GM12878 (cell line): ENCODE measurements around the gene NUMBL. TPM values are rescaled to one million over a fixed set of nuclear protein-coding genes. Genes with fewer than 3 reads are reported as not detected.

Source experiments
- ATAC-seq: fragments of 200-7000 bp; cut with Tn5 transposase; 3 replicates; pipeline ENCODE4 v1.9.1; 2020; ENCODE audit warnings: mild to moderate bottlenecking, moderate library complexity
- BruUV-seq: library from RNA; stranded (reverse); fragments of 400-500 nt; replicated peaks from 2 replicates; lab custom pipeline; 2021; lab: Mats Ljungman, UMichigan
- CTCF ChIA-PET: fragments of 300-600 bp; sonication (Branson Sonifier 250); formaldehyde crosslinking; extraction: SDS; loops from one replicate; lab custom pipeline; 2021; ENCODE audit warnings: inconsistent platforms; lab: Yijun Ruan, JAX
- POLR2A ChIA-PET: fragments of 350-600 bp; formaldehyde crosslinking; extraction: SDS; loops from one replicate; lab custom pipeline; 2021; ENCODE audit warnings: inconsistent platforms; lab: Charles Lee
- RAD21 ChIA-PET: fragments of 300-600 bp; sonication (Branson Sonifier 250); formaldehyde crosslinking; loops from one replicate; lab custom pipeline; 2023; ENCODE audit warnings: antibody characterized with exemption; ENCODE audit not compliant: unreplicated experiment; lab: Charles Lee
- SMC1A ChIA-PET: fragments of 300-600 bp; sonication (Branson Sonifier 250); formaldehyde crosslinking; loops from one replicate; lab custom pipeline; 2023; ENCODE audit not compliant: unreplicated experiment, uncharacterized antibody; lab: Charles Lee
- DNase-seq: peaks from one replicate; pipeline ENCODE4 v3.0.0-alpha.2; 2011; ENCODE audit warnings: low read depth, low spot score
- FAIRE-seq: peaks from 3 replicates; lab custom pipeline; 2011; peaks lifted over from hg19 to GRCh38; lab: Jason Lieb, UNC
- H2AFZ ChIP-seq: 2 replicates; pipeline ENCODE4 v1.6.0; 2011; ENCODE audit warnings: low read depth, low read length, control low read depth; ENCODE audit not compliant: control insufficient read depth
- H3K27ac ChIP-seq: 2 replicates; pipeline ENCODE4 v1.5.1; 2011; ENCODE audit warnings: control low read depth; ENCODE audit not compliant: control insufficient read depth, insufficient read depth
- H3K27me3 ChIP-seq, 2 experiments: replicated peaks in 1 of 2; 2 replicates each; pipeline versions ENCODE4 v1.6.0 to v1.6.1; 2011; ENCODE audit warnings: low read length in 1 of 2; ENCODE audit not compliant: control insufficient read depth in 2 of 2, insufficient read depth in 2 of 2
- H3K36me3 ChIP-seq, 2 experiments: 2 replicates each; pipeline ENCODE4 v1.5.1; 2011; ENCODE audit warnings: low read length in 1 of 2; ENCODE audit not compliant: control insufficient read depth in 2 of 2, insufficient read depth in 2 of 2
- H3K4me1 ChIP-seq: 2 replicates; pipeline ENCODE4 v1.6.1; 2011; ENCODE audit warnings: mild to moderate bottlenecking, low read length, moderate library complexity, mixed read lengths; ENCODE audit not compliant: control insufficient read depth, insufficient read depth
- H3K4me2 ChIP-seq: 2 replicates; pipeline ENCODE4 v1.6.0; 2011; ENCODE audit warnings: control low read depth; ENCODE audit not compliant: control insufficient read depth, insufficient read depth
- H3K4me3 ChIP-seq: fragments of 200-600 bp; sonication (generic); 2 replicates; pipeline ENCODE4 v1.5.1; 2016
- H3K79me2 ChIP-seq: 2 replicates; pipeline ENCODE4 v1.6.0; 2011; ENCODE audit warnings: low read length; ENCODE audit not compliant: control insufficient read depth, insufficient read depth
- H3K9ac ChIP-seq: 2 replicates; pipeline ENCODE4 v1.8.0; 2011; ENCODE audit warnings: low read length, control low read depth, mixed read lengths; ENCODE audit not compliant: control insufficient read depth, insufficient read depth
- H3K9me3 ChIP-seq: replicated peaks from 3 replicates; pipeline ENCODE4 v1.5.1; 2011; ENCODE audit warnings: mild to moderate bottlenecking, low read length; ENCODE audit not compliant: control insufficient read depth, insufficient read depth
- H4K20me1 ChIP-seq: 2 replicates; pipeline ENCODE4 v1.6.0; 2011; ENCODE audit not compliant: control insufficient read depth, insufficient read depth
- BACH1 ChIP-seq: fragments of 450-650 bp; IDR thresholded peaks from 2 replicates; pipeline ENCODE4 v1.6.1; 2017; ENCODE audit warnings: mild to moderate bottlenecking, borderline replicate concordance
- FOXK2 ChIP-seq: fragments of 450-650 bp; IDR thresholded peaks from 2 replicates; pipeline ENCODE4 v1.6.1; 2017; ENCODE audit warnings: mild to moderate bottlenecking, moderate library complexity
- IKZF2 ChIP-seq, 2 experiments: fragments of 450-650 bp; IDR thresholded peaks; 2 replicates each; pipeline ENCODE4 v1.6.1; 2017; ENCODE audit warnings: mild to moderate bottlenecking in 2 of 2, moderate library complexity in 2 of 2
- MYC ChIP-seq: IDR thresholded peaks from 2 replicates; pipeline ENCODE4 v1.6.1; 2011; ENCODE audit warnings: mild to moderate bottlenecking, low read length, moderate library complexity, inconsistent platforms; ENCODE audit not compliant: insufficient read depth, insufficient replicate concordance, insufficient read length, severe bottlenecking
- SMAD1 ChIP-seq: fragments of 450-650 bp; IDR thresholded peaks from 2 replicates; pipeline ENCODE4 v1.6.1; 2018; ENCODE audit warnings: mild to moderate bottlenecking, low read depth; ENCODE audit not compliant: partially characterized antibody
- STAT1 ChIP-seq: fragments of 450-650 bp; conservative IDR thresholded peaks from 2 replicates; pipeline ENCODE4 v1.6.1; 2014; ENCODE audit warnings: antibody characterized with exemption, mild to moderate bottlenecking
- YY1 ChIP-seq: IDR thresholded peaks from 2 replicates; pipeline ENCODE4 v1.6.1; 2011; ENCODE audit warnings: low read depth, mild to moderate bottlenecking, low read length
- WGBS: methylation state at CpG from one replicate; pipeline ENCODE4 v1.1.6; 2016; ENCODE audit warnings: low lambda C conversion rate; ENCODE audit not compliant: insufficient replicate concordance, insufficient coverage; ENCODE audit errors: missing lambda C conversion rate; 5-methylcytosine and 5-hydroxymethylcytosine counted together
- in situ Hi-C: fragments of 300-500 bp; cut with MboI; formaldehyde crosslinking; loops from 9 replicates; pipeline ENCODE4 v1.14.3; 2018; ENCODE audit warnings: mixed read lengths
- intact Hi-C: fragments of 100-400 bp; cut with micrococcal nuclease; formaldehyde crosslinking; loops from one replicate; pipeline ENCODE4 v1.14.2; 2022; ENCODE audit not compliant: unreplicated experiment
- polyA plus RNA-seq, 11 experiments: library from polyadenylated mRNA; depleted of rRNA in 4 of 11; unstranded in 6 of 11; stranded (reverse) in 5 of 11; fragments of >200 nt; fragmentation: Nextera tagmentation in 4 of 11; fragmentation: Illumina TruSeq in 1 of 11; extraction: Ambion mirVana in 4 of 11; extraction: Trizol in 1 of 11; gene quantifications; 1 replicate in 1 of 11; 2 replicates in 10 of 11; pipeline versions ENCODE4 v1.2.1 to v1.2.3, GENCODE V29; 2011 to 2016; ENCODE audit warnings: inconsistent platforms in 2 of 11, missing spikeins in 2 of 11, low read depth in 1 of 11
- total RNA-seq, 4 experiments: library from RNA; depleted of rRNA in 3 of 4; stranded (reverse); fragments of >200 nt in 3 of 4; fragmentation: Illumina TruSeq in 1 of 4; extraction: Trizol in 1 of 4; gene quantifications; 2 replicates each; pipeline versions ENCODE4 v1.2.1 to v1.2.3, GENCODE V29; 2013 to 2021
- TF ChIP-seq, protein P1 (sequence below): fragments of 450-650 bp; IDR thresholded peaks from 2 replicates; pipeline ENCODE4 v1.6.1; 2017; ENCODE audit warnings: mild to moderate bottlenecking, low read depth, inconsistent platforms; ENCODE audit not compliant: poor library complexity, severe bottlenecking
- TF ChIP-seq, protein P2 (sequence below): IDR thresholded peaks from 2 replicates; pipeline ENCODE4 v1.6.1; 2011; ENCODE audit warnings: borderline replicate concordance, low read depth, mild to moderate bottlenecking, moderate library complexity, mixed read lengths, low read length; ENCODE audit not compliant: insufficient read depth; ENCODE audit errors: extremely low read length

The NUMBL gene
- total and polyA plus RNA-seq, 10 of the 15 experiments (the other 5 are each of a cell fraction or from before 2014, with no cell fraction given): 0.16 to 9.4 (median 1.9) TPM

DNA sequence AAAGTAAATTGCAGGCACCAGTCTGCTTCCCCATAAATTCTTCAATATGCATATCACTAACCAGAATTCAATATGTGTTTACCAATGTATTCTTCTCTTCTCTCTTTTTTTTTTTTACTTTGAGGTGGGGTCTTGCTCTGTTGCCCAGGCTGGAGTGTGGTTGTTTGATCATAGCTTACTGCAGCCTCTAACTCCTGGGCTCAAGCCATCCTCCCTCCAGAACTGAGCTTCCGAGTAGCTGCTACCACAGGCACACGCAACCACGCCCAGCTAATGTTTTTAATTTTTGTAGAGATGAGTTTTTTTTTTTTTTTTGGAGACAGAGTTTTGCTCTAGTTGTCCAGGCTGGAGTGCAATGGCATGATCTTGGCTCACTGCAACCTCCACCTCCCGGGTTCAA lies 72.5 kb downstream of the NUMBL start:
- Histone ChIP-seq H3K27me3 (no peaks in the 10 kb centered on the region; a peak in 1 of 4 replicates), H3K27ac (no peak overlapping the region), H3K4me1 (peaks cover 4% of the 10 kb centered on the region; the same call in 1 of the 2 replicates), H3K4me2 (no peak overlapping the region), H3K79me2 (no peaks in the 10 kb centered on the region), H2AFZ (no peak overlapping the region), H4K20me1 (no peaks in the 10 kb centered on the region), H3K9me3 (no peaks in the 10 kb centered on the region; the same call in 2 of the 3 replicates), H3K36me3 (no peaks in the 10 kb centered on the region), H3K4me3 (no peak overlapping the region), H3K9ac (no peak overlapping the region)
- POLR2A ChIA-PET: interaction anchor here (0.6 to 0.7 kb wide), 3 partner anchors 9 to 1253 kb away, joined by 3 to 8 read pairs (median 3); no protein-coding TSS in a partner anchor
- FAIRE-seq: no peak
- SMC1A ChIA-PET: no interaction called here
- intact Hi-C loops (no loop called here), in situ Hi-C loops (no loop called here)
- 98% methylated on average over 4 of the region's 4 CpGs for WGBS
- CTCF ChIA-PET: interaction anchor here (1.3 to 3.6 kb wide), 2 partner anchors 10 to 17 kb away, joined by 4 to 30 read pairs; no protein-coding TSS in a partner anchor
- no TSS peak for BruUV-seq
- RAD21 ChIA-PET: no interaction called here
- TF ChIP-seq IKZF2 (IDR thresholded peaks at IDR 0.05) (no peak), FOXK2 (no peak), YY1 (no peak)
- ATAC-seq: no peak
- DNase-seq: no peak

DNA sequence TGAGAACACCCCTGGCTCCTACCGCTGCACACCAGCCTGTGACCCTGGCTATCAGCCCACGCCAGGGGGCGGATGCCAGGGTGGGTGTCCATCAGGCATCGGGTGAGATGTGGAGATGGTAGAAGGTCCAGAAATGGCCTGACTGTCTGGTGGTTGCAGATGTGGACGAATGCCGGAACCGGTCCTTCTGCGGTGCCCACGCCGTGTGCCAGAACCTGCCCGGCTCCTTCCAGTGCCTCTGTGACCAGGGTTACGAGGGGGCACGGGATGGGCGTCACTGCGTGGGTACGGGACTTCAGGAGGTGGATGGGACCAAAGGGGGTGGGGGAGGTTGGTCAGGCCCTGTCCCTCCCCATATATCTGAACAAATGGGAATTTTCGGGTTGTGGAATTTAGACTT lies 73.5 kb downstream of the NUMBL start:
- H4K20me1 ChIP-seq: no peaks in the 10 kb centered on the region
- ChIA-PET SMC1A (no interaction called here), POLR2A (interaction anchor here (0.7 kb wide), 1 partner anchor 577 kb away, joined by 3 read pairs; no protein-coding TSS in a partner anchor)
- no peaks in the 10 kb centered on the region for H3K79me2 ChIP-seq
- in situ Hi-C loops: no loop called here
- intact Hi-C loops: no loop called here
- H3K4me3 ChIP-seq: no peak overlapping the region
- TF ChIP-seq STAT1 (no peak), BACH1 (no peak), SMAD1 (no peak), MYC (no peak)
- TF ChIP-seq, protein P1, sequence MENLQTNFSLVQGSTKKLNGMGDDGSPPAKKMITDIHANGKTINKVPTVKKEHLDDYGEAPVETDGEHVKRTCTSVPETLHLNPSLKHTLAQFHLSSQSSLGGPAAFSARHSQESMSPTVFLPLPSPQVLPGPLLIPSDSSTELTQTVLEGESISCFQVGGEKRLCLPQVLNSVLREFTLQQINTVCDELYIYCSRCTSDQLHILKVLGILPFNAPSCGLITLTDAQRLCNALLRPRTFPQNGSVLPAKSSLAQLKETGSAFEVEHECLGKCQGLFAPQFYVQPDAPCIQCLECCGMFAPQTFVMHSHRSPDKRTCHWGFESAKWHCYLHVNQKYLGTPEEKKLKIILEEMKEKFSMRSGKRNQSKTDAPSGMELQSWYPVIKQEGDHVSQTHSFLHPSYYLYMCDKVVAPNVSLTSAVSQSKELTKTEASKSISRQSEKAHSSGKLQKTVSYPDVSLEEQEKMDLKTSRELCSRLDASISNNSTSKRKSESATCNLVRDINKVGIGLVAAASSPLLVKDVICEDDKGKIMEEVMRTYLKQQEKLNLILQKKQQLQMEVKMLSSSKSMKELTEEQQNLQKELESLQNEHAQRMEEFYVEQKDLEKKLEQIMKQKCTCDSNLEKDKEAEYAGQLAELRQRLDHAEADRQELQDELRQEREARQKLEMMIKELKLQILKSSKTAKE: no peak
- TF ChIP-seq, protein P2, sequence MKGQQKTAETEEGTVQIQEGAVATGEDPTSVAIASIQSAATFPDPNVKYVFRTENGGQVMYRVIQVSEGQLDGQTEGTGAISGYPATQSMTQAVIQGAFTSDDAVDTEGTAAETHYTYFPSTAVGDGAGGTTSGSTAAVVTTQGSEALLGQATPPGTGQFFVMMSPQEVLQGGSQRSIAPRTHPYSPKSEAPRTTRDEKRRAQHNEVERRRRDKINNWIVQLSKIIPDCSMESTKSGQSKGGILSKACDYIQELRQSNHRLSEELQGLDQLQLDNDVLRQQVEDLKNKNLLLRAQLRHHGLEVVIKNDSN: no peak
- TF ChIP-seq, all 136 proteins: peak for 0
- ChIA-PET CTCF (interaction anchor here (2.8 kb wide), 1 partner anchor 18 kb away, joined by 26 read pairs; no protein-coding TSS in a partner anchor), RAD21 (no interaction called here)
- Histone ChIP-seq H3K36me3 (no peaks in the 10 kb centered on the region), H3K9ac (no peak overlapping the region), H3K27ac (no peak overlapping the region), H3K9me3 (no peaks in the 10 kb centered on the region; the same call in 2 of the 3 replicates), H3K4me2 (no peak overlapping the region), H2AFZ (no peak overlapping the region), H3K4me1 (peaks cover 4% of the 10 kb centered on the region; the same call in 1 of the 2 replicates), H3K27me3 (no peaks in the 10 kb centered on the region; a peak in 1 of 4 replicates)
- ATAC-seq: no peak
- no TSS peak for BruUV-seq
- 86% methylated on average over 17 of the region's 17 CpGs for WGBS
- FAIRE-seq: no peak
- DNase-seq: no peak
